ENCODE data around the gene TASP1.
"Not testable (repeated sequence)": the region's sequence is repeated elsewhere in the genome, so short reads cannot be mapped to it uniquely, and the experiment has no call there.

TASP1 gene

DNA sequence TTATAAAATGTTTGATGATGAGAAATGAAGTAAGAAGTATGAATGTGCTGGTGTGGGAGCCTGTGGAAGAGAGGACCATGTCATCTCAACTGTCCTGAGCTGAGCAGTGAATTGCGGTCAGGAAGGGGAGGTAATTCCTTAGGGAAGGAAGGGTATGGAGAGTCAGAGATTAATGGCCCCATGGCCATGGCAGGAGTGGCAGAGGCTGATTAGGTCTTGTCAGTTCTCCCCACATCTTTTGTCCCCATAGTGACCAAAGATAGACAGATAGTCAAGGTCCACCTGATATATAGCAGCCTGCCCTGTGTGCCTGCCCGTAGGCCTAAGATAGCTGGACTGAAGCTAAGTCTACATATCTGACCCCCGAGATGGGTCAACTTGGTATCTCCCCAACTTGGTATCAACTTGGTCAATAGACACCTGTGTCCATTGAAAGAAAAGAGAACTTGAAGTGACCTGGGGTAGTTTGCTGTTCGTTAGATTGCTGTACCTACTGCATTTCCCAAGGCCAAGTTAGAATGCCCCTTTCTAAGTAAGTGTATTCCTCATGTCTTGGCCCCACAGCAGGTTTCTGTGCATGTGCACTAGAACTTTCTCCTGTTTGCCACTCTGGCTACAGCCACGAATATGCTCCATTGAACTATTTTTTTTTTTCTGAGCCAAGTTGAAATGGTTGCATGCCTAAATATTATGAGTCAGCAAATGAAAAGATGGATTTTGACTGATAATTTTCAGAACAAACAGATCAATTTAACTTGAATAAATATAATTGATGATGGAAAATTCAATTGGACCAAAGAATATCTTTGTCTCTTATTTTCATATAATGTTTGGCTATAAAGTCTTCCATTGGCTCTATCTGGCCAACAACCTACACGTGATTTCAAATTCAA lies 274.2 kb downstream of the TASP1 start:
- H3K9ac ChIP-seq (ENCODE audit: low read length) = no peak overlapping the region
- peaks cover 8% of the 10 kb centered on the region for H3K4me1 ChIP-seq (ENCODE audit: control insufficient read depth, insufficient read depth, low read length)
- no peak overlapping the region for H3K27ac ChIP-seq (ENCODE audit: low read depth, low read length)
- peaks cover 13% of the 10 kb centered on the region; the same call in 1 of the 2 replicates for H3K36me3 ChIP-seq (ENCODE audit: control insufficient read depth, insufficient read depth, low read length)
- no peaks in the 10 kb centered on the region for H3K27me3 ChIP-seq (ENCODE audit: control insufficient read depth, insufficient read depth, low read length)
- H3K4me3 ChIP-seq (ENCODE audit: low read depth, low read length) = no peak overlapping the region
- H3K9me3 ChIP-seq (ENCODE audit: control insufficient read depth, insufficient read depth, low read depth, low read length) = 0 out of 2 replicates have a peak, but pooled peaks cover 7% of the 10 kb centered on the region

DNA sequence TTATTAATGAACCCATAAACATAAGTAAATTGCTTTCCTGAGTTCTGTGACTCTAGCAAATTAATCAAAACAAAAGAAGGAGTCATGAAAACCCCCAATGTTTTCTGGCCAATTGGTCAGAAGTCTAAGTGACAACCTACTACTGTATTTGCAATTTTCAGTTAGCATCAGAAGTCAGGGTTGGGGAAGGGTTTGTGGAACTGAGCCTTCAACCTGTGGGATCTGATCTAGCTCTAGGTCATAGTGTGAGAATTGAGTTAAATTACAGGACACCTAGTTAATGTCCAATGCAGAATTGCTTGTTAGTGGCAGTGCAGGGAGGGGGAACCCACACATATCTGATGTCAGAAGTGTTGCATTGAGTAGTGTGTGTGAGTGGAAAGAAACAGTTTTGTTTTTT lies 275.3 kb downstream of the TASP1 start:
- Histone ChIP-seq H3K9me3 (ENCODE audit: control insufficient read depth, insufficient read depth, low read depth, low read length) (0 out of 2 replicates have a peak, but pooled peaks cover 5% of the 10 kb centered on the region), H3K36me3 (ENCODE audit: control insufficient read depth, insufficient read depth, low read length) (peaks cover 13% of the 10 kb centered on the region; the same call in 1 of the 2 replicates), H3K9ac (ENCODE audit: low read length) (no peak overlapping the region), H3K27ac (ENCODE audit: low read depth, low read length) (peak overlapping the region; percentile 89; the same call in 1 of the 2 replicates), H3K4me1 (ENCODE audit: control insufficient read depth, insufficient read depth, low read length) (peaks cover 8% of the 10 kb centered on the region), H3K27me3 (ENCODE audit: control insufficient read depth, insufficient read depth, low read length) (no peaks in the 10 kb centered on the region), H3K4me3 (ENCODE audit: low read depth, low read length) (no peak overlapping the region)

DNA sequence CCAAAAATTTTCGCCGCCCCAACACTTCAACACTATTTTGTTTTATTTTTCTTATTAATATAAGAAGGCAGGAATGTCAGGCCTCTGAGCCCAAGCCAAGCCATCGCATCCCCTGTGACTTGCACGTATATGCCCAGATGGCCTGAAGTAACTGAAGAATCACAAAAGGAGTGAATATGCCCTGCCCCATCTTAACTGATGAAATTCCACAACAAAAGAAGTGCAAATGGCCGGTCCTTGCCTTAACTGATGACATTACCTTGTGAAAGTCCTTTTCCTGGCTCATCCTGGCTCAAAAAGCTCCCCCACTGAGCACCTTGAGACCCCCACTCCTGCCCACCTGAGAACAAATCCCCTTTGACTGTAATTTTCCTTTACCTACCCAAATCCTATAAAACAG lies 276.6 kb downstream of the TASP1 start:
- H3K9me3 ChIP-seq (ENCODE audit: control insufficient read depth, insufficient read depth, low read depth, low read length); H3K27me3 ChIP-seq (ENCODE audit: control insufficient read depth, insufficient read depth, low read length); H3K4me3 ChIP-seq (ENCODE audit: low read depth, low read length): not testable (repeated sequence)
- 0 out of 2 replicates have a peak overlapping the region, but pooled peaks have one; percentile 72 for H3K27ac ChIP-seq (ENCODE audit: low read depth, low read length)
- H3K4me1 ChIP-seq (ENCODE audit: control insufficient read depth, insufficient read depth, low read length) = peaks cover 13% of the 10 kb centered on the region
- peaks cover 13% of the 10 kb centered on the region; the same call in 1 of the 2 replicates for H3K36me3 ChIP-seq (ENCODE audit: control insufficient read depth, insufficient read depth, low read length)
- peak overlapping the region; percentile 33 for H3K9ac ChIP-seq (ENCODE audit: low read length)

DNA sequence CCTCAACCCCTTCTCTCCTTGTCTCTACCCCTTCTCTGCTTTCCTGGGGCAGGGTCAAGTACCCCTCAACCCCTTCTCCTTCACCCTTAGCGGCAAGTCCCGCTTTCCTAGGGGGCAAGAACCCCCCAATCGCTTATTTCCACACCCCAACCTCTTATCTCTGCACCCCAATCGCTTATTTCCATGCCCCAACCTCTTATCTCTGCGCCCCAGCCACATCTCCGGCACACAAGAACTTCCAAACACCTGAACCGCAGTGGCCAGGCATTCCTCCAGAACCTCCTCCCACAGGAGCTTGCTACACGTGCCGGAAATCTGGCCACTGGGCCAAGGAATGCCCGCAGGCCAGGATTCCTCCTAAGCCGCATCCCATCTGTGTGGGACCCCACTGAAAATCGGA lies 279.8 kb downstream of the TASP1 start:
- Histone ChIP-seq H3K36me3 (ENCODE audit: control insufficient read depth, insufficient read depth, low read length) (peaks cover 13% of the 10 kb centered on the region; the same call in 1 of the 2 replicates), H3K4me3 (ENCODE audit: low read depth, low read length) (peak overlapping the region; percentile 48; the same call in 1 of the 2 replicates), H3K9ac (ENCODE audit: low read length) (peak overlapping the region; percentile 93), H3K27ac (ENCODE audit: low read depth, low read length) (peak overlapping the region; percentile 65; the same call in 1 of the 2 replicates), H3K4me1 (ENCODE audit: control insufficient read depth, insufficient read depth, low read length) (peaks cover 44% of the 10 kb centered on the region)
- not testable (repeated sequence) for H3K9me3 ChIP-seq (ENCODE audit: control insufficient read depth, insufficient read depth, low read depth, low read length); H3K27me3 ChIP-seq (ENCODE audit: control insufficient read depth, insufficient read depth, low read length)

DNA sequence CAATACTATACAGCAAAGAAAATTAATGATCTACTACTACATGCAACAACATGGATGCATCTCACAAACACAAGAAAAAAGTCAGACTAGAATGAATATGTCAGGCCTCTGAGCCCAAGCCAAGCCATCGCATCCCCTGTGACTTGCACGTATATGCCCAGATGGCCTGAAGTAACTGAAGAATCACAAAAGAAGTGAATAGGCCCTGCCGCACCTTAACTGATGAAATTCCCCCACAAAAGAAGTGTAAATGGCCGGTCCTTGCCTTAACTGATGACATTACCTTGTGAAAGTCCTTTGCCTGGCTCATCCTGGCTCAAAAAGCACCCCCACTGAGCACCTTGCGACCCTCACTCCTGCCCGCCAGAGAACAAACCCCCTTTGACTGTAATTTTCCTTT lies 280.9 kb downstream of the TASP1 start:
- Histone ChIP-seq H3K4me3 (ENCODE audit: low read depth, low read length) (peak overlapping the region; percentile 17), H3K27ac (ENCODE audit: low read depth, low read length) (peak overlapping the region; percentile 88), H3K9ac (ENCODE audit: low read length) (peak overlapping the region; percentile 93), H3K4me1 (ENCODE audit: control insufficient read depth, insufficient read depth, low read length) (peaks cover 45% of the 10 kb centered on the region)
- not testable (repeated sequence) for H3K9me3 ChIP-seq (ENCODE audit: control insufficient read depth, insufficient read depth, low read depth, low read length); H3K36me3 ChIP-seq (ENCODE audit: control insufficient read depth, insufficient read depth, low read length); H3K27me3 ChIP-seq (ENCODE audit: control insufficient read depth, insufficient read depth, low read length)

DNA sequence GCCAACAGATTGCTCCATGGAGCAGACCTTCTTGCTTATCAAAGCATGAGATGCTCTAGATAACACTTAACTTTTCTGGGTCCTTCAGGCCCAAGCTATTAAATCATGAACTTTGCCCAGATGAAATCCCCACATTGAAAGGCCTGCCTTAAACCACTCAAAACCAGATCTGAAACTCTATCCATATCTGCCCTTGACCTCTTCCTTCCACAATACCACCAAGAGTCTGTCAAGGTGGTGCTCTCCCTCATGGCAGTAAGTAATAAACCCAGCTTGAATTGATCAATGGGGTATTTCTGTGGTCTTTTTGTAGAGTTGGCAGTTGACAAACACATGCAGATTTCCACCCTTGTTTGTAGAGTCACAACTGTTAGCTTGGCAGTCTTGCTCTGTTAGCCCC lies 282.1 kb downstream of the TASP1 start:
- Histone ChIP-seq H3K27me3 (ENCODE audit: control insufficient read depth, insufficient read depth, low read length) (no peaks in the 10 kb centered on the region), H3K9me3 (ENCODE audit: control insufficient read depth, insufficient read depth, low read depth, low read length) (no peaks in the 10 kb centered on the region), H3K27ac (ENCODE audit: low read depth, low read length) (peak overlapping the region; percentile 88), H3K4me1 (ENCODE audit: control insufficient read depth, insufficient read depth, low read length) (peaks cover 44% of the 10 kb centered on the region), H3K4me3 (ENCODE audit: low read depth, low read length) (peak overlapping the region; percentile 18; the same call in 1 of the 2 replicates), H3K36me3 (ENCODE audit: control insufficient read depth, insufficient read depth, low read length) (0 out of 2 replicates have a peak, but pooled peaks cover 5% of the 10 kb centered on the region), H3K9ac (ENCODE audit: low read length) (no peak overlapping the region)

DNA sequence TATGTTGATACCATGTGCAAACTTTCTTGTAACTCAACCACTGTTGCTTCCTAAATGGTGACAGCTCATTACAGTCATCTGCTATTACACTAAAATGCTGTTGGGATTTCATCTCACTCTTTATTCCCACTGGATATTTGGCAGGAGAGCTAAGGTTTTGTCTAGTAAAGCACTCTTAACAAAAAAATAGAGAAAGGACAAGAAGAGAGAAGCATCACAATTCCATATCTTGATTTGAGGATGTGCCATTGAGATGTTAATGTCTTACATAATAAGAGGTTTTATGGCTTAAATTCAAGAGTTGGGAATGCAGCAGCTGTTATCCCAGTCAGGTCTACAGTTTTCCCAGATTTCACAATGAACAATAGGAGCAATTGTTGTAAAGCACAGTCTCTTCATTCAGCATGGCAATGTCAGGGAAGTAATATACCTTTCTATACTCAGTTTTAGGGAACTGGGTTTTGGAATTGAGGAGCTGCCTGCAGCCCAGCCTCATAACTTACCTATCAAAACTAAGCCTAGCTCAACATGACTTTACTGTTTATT lies 282.7 kb downstream of the TASP1 start:
- peak overlapping the region; percentile 88 for H3K27ac ChIP-seq (ENCODE audit: low read depth, low read length)
- peak overlapping the region; percentile 18; the same call in 1 of the 2 replicates for H3K4me3 ChIP-seq (ENCODE audit: low read depth, low read length)
- no peaks in the 10 kb centered on the region for H3K9me3 ChIP-seq (ENCODE audit: control insufficient read depth, insufficient read depth, low read depth, low read length)
- H3K9ac ChIP-seq (ENCODE audit: low read length) = no peak overlapping the region
- H3K4me1 ChIP-seq (ENCODE audit: control insufficient read depth, insufficient read depth, low read length) = peaks cover 44% of the 10 kb centered on the region
- H3K27me3 ChIP-seq (ENCODE audit: control insufficient read depth, insufficient read depth, low read length) = no peaks in the 10 kb centered on the region
- H3K36me3 ChIP-seq (ENCODE audit: control insufficient read depth, insufficient read depth, low read length) = 0 out of 2 replicates have a peak, but pooled peaks cover under 1% of the 10 kb centered on the region

DNA sequence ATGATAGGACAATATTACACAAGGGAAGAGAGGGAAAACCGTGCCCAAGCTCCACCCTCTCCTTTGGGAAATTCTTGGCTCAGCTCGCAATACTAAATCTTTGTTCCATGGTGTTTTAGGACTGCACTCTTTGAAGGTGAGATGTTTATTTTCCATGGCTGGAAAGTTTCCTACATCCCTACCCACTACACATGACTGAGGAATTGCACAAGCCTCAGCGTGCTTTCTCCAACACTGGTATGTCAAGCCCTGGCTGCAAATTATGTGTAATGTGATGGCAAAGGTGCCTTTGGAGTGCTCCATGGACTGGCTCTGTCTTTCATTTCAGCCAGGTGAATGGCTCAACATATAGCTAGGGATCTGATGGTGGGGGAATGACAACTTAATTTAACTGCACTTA lies 283.3 kb downstream of the TASP1 start:
- Histone ChIP-seq H3K36me3 (ENCODE audit: control insufficient read depth, insufficient read depth, low read length) (no peaks in the 10 kb centered on the region), H3K4me1 (ENCODE audit: control insufficient read depth, insufficient read depth, low read length) (peaks cover 44% of the 10 kb centered on the region), H3K27me3 (ENCODE audit: control insufficient read depth, insufficient read depth, low read length) (no peaks in the 10 kb centered on the region), H3K4me3 (ENCODE audit: low read depth, low read length) (no peak overlapping the region; the same call in 1 of the 2 replicates), H3K9me3 (ENCODE audit: control insufficient read depth, insufficient read depth, low read depth, low read length) (no peaks in the 10 kb centered on the region), H3K27ac (ENCODE audit: low read depth, low read length) (peak overlapping the region; percentile 88; the same call in 1 of the 2 replicates), H3K9ac (ENCODE audit: low read length) (no peak overlapping the region)

DNA sequence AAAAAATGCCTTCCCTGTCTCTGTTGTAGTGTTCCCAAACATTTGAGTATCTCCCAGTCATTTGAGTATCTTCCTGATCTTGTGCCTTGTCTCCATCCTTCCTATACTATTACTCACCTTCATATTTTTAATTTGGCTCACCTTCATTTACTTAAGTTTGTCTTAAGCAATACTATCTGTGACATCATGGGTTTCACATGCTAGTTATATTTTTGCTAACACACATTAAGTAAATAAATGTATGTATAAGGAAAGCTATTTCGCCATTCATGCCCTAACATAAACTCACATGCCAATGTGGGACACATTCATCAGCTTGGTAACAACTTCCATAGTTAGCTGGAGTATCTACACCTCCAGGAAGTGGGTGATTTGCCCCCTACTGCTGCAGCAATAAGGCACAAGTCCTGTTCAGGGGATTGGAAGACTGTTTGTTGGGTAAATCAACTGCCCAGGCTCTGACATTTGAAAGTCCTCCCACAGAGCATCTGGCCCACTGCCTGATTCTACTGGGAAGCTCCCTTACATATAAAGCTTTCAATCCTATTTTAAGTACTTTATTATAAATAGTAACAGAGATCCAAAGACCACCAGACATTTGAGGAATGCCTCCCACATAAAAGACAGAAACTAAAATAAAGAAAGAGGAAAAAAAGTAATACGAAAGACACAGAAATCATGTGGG lies 285.3 kb downstream of the TASP1 start:
- H3K4me1 ChIP-seq (ENCODE audit: control insufficient read depth, insufficient read depth, low read length) = peaks cover 44% of the 10 kb centered on the region

DNA sequence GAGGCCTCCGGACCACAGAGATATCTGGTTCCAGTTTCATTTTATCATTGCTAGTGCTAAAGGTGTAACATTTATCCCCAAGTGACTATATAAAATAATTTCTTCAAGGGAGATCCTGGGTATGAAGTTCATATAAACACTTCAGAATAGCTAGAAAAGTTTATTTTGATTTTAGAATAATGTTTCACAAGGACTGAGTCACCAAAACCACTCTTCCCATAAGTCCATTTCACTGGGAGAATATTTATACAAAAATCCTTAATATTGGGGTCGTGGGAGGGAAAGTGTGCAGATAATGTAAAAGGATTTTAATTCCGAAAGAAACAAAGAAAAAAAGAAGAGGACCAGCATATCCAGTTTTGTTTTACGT lies 289.5 kb downstream of the TASP1 start:
- H3K9me3 ChIP-seq (ENCODE audit: control insufficient read depth, insufficient read depth, low read depth, low read length) = no peaks in the 10 kb centered on the region
- no peaks in the 10 kb centered on the region for H3K36me3 ChIP-seq (ENCODE audit: control insufficient read depth, insufficient read depth, low read length)
- H3K4me1 ChIP-seq (ENCODE audit: control insufficient read depth, insufficient read depth, low read length) = peaks cover 14% of the 10 kb centered on the region
- no peak overlapping the region for H3K27ac ChIP-seq (ENCODE audit: low read depth, low read length)
- no peak overlapping the region for H3K9ac ChIP-seq (ENCODE audit: low read length)
- no peak overlapping the region for H3K4me3 ChIP-seq (ENCODE audit: low read depth, low read length)
- H3K27me3 ChIP-seq (ENCODE audit: control insufficient read depth, insufficient read depth, low read length) = no peaks in the 10 kb centered on the region

More for the DNA sequence above, 285.3 kb downstream of the TASP1 start:
- Histone ChIP-seq H3K9ac (ENCODE audit: low read length) (no peak overlapping the region), H3K27ac (ENCODE audit: low read depth, low read length) (no peak overlapping the region), H3K4me3 (ENCODE audit: low read depth, low read length) (no peak overlapping the region), H3K27me3 (ENCODE audit: control insufficient read depth, insufficient read depth, low read length) (no peaks in the 10 kb centered on the region), H3K36me3 (ENCODE audit: control insufficient read depth, insufficient read depth, low read length) (no peaks in the 10 kb centered on the region), H3K9me3 (ENCODE audit: control insufficient read depth, insufficient read depth, low read depth, low read length) (no peaks in the 10 kb centered on the region)

Measured in HUES6 (cell line).